ENCODE measurements around the gene EPHA10.

Gene EPHA10

DNA sequence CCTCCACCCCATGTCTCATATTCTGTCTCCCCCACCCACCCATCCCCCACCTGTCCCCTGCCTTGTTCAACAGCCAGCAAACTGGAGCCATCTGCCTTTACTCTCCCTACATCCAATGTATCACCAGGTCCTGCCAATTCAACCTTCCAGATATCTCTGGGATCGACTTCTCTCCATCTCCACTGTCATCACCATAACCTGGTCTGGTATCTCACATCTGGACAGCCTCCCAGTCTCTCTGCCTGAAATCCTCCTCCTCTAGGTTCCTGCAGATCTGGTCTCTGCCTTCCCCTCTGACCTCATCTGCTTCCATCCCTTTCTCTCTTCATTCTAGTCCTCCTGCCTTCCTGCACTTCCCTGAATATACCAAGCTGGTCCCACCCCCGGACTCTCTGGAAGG, 94.8 kb downstream of the EPHA10 start:
- no peak for DNase-seq

DNA sequence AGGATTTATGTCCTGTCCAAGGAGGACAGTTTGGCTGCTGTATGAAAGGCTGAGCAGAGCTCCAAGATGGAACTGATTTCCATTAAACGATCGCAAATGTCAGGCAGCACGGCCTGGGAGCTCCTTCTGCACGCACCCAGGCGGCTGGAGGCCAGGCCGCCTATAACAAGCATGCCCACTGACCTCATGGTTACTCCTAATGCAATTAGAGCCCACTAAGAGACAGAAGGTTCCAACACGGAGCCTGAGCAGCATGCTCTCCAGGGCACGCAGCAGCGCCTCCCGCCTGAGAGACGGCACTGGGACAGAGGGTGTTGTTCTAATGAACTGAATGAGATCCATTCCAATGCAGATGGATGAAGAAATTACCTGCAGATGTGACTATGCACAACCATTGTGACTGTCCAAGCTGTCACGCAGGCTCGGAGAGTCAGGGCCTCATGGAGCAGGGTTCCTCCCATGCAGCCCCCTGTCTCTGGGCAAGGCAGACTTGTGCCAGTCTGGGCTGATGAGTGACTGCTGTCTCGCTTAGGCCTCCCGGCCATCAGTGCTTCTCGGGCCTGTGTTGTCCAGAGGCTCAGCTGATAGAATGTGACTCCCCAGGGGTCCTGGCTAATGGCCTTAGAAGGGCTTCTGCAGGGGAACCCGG, 97.8 kb downstream of the EPHA10 start:
- no peak for DNase-seq

DNA sequence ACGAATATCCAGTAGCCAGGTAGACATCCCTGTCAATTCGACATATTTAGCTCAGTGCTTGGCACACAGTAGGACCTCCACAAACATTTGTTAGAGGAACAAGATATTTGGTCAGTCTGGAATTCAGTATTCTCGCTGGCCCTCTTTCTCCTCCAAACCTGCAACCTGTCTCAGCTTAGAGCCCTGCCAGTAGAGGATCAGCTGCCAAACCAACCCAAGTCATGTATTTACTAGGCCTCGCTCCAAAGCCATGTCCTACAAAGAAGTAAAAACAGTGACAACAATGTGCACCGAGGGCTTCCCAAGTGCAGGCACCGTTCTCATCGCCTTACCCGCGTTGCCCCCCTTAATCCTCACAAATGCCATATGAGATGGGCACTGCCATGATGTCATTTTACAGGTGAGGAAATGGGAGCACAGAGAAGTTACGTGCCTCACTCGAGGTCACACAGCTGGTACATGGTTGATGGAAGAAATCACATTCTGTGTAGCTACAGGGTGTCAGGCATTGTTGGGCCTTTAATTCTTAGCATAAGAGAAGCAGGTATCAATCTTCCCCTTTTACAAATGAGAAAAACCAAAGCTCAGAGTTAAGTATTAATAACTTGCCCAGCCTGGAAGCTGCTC, 98.6 kb downstream of the EPHA10 start:
- no peak for DNase-seq

Measured in NCI-H524 treated with DMSO at 0.1 percent for 48 hours (cell line).